GM12878 (cell line): ENCODE results near the gene NOL3. TPM values are rescaled to one million over a fixed set of nuclear protein-coding genes. Genes with fewer than 3 reads are reported as not detected.

Experiments used
- ATAC-seq: fragments of 200-7000 bp; cut with Tn5 transposase; 3 replicates; pipeline ENCODE4 v1.9.1; 2020; ENCODE audit warnings: mild to moderate bottlenecking, moderate library complexity
- BruUV-seq: library from RNA; stranded (reverse); fragments of 400-500 nt; replicated peaks from 2 replicates; lab custom pipeline; 2021; lab: Mats Ljungman, UMichigan
- CTCF ChIA-PET: fragments of 300-600 bp; sonication (Branson Sonifier 250); formaldehyde crosslinking; extraction: SDS; loops from one replicate; lab custom pipeline; 2021; ENCODE audit warnings: inconsistent platforms; lab: Yijun Ruan, JAX
- POLR2A ChIA-PET: fragments of 350-600 bp; formaldehyde crosslinking; extraction: SDS; loops from one replicate; lab custom pipeline; 2021; ENCODE audit warnings: inconsistent platforms; lab: Charles Lee
- RAD21 ChIA-PET: fragments of 300-600 bp; sonication (Branson Sonifier 250); formaldehyde crosslinking; loops from one replicate; lab custom pipeline; 2023; ENCODE audit warnings: antibody characterized with exemption; ENCODE audit not compliant: unreplicated experiment; lab: Charles Lee
- SMC1A ChIA-PET: fragments of 300-600 bp; sonication (Branson Sonifier 250); formaldehyde crosslinking; loops from one replicate; lab custom pipeline; 2023; ENCODE audit not compliant: unreplicated experiment, uncharacterized antibody; lab: Charles Lee
- DNase-seq: peaks from one replicate; pipeline ENCODE4 v3.0.0-alpha.2; 2011; ENCODE audit warnings: low read depth, low spot score
- FAIRE-seq: peaks from 3 replicates; lab custom pipeline; 2011; peaks lifted over from hg19 to GRCh38; lab: Jason Lieb, UNC
- H2AFZ ChIP-seq: 2 replicates; pipeline ENCODE4 v1.6.0; 2011; ENCODE audit warnings: low read depth, low read length, control low read depth; ENCODE audit not compliant: control insufficient read depth
- H3K27ac ChIP-seq: 2 replicates; pipeline ENCODE4 v1.5.1; 2011; ENCODE audit warnings: control low read depth; ENCODE audit not compliant: control insufficient read depth, insufficient read depth
- H3K27me3 ChIP-seq, 2 experiments: replicated peaks in 1 of 2; 2 replicates each; pipeline versions ENCODE4 v1.6.0 to v1.6.1; 2011; ENCODE audit warnings: low read length in 1 of 2; ENCODE audit not compliant: control insufficient read depth in 2 of 2, insufficient read depth in 2 of 2
- H3K36me3 ChIP-seq, 2 experiments: 2 replicates each; pipeline ENCODE4 v1.5.1; 2011; ENCODE audit warnings: low read length in 1 of 2; ENCODE audit not compliant: control insufficient read depth in 2 of 2, insufficient read depth in 2 of 2
- H3K4me1 ChIP-seq: 2 replicates; pipeline ENCODE4 v1.6.1; 2011; ENCODE audit warnings: mild to moderate bottlenecking, low read length, moderate library complexity, mixed read lengths; ENCODE audit not compliant: control insufficient read depth, insufficient read depth
- H3K4me2 ChIP-seq: 2 replicates; pipeline ENCODE4 v1.6.0; 2011; ENCODE audit warnings: control low read depth; ENCODE audit not compliant: control insufficient read depth, insufficient read depth
- H3K4me3 ChIP-seq: fragments of 200-600 bp; sonication (generic); 2 replicates; pipeline ENCODE4 v1.5.1; 2016
- H3K79me2 ChIP-seq: 2 replicates; pipeline ENCODE4 v1.6.0; 2011; ENCODE audit warnings: low read length; ENCODE audit not compliant: control insufficient read depth, insufficient read depth
- H3K9ac ChIP-seq: 2 replicates; pipeline ENCODE4 v1.8.0; 2011; ENCODE audit warnings: low read length, control low read depth, mixed read lengths; ENCODE audit not compliant: control insufficient read depth, insufficient read depth
- H3K9me3 ChIP-seq: replicated peaks from 3 replicates; pipeline ENCODE4 v1.5.1; 2011; ENCODE audit warnings: mild to moderate bottlenecking, low read length; ENCODE audit not compliant: control insufficient read depth, insufficient read depth
- H4K20me1 ChIP-seq: 2 replicates; pipeline ENCODE4 v1.6.0; 2011; ENCODE audit not compliant: control insufficient read depth, insufficient read depth
- ETV6 ChIP-seq, 2 experiments: fragments of 450-650 bp in 1 of 2; IDR thresholded peaks in 1 of 2; conservative IDR thresholded peaks in 1 of 2; 2 replicates each; pipeline ENCODE4 v1.6.1; 2014; ENCODE audit warnings: antibody characterized with exemption in 1 of 2, borderline replicate concordance in 1 of 2, low read depth in 1 of 2, mild to moderate bottlenecking in 1 of 2, moderate library complexity in 1 of 2
- EZH2 ChIP-seq: IDR thresholded peaks from 2 replicates; pipeline ENCODE4 v1.6.1; 2012; ENCODE audit warnings: low read depth, mild to moderate bottlenecking, control low read depth, inconsistent platforms, low read length, borderline replicate concordance; ENCODE audit not compliant: control insufficient read depth
- HSF1 ChIP-seq: fragments of 150-350 bp; IDR thresholded peaks from 2 replicates; pipeline ENCODE4 v1.6.1; 2014; ENCODE audit warnings: mild to moderate bottlenecking, low read depth, low read length
- POLR2A ChIP-seq: IDR thresholded peaks from 2 replicates; pipeline ENCODE4 v1.6.1; 2011; ENCODE audit warnings: low read depth, mild to moderate bottlenecking, low read length
- POLR2AphosphoS2 ChIP-seq: IDR thresholded peaks from 2 replicates; pipeline ENCODE4 v1.6.1; 2011; ENCODE audit warnings: low read depth, mild to moderate bottlenecking, low read length, improper control_type of control experiment, moderate library complexity
- RELB ChIP-seq: fragments of 450-650 bp; IDR thresholded peaks from 2 replicates; pipeline ENCODE4 v1.6.1; 2017; ENCODE audit warnings: low read depth, mild to moderate bottlenecking, moderate library complexity
- REST ChIP-seq: IDR thresholded peaks from 2 replicates; pipeline ENCODE4 v1.6.1; 2012; ENCODE audit warnings: mild to moderate bottlenecking, low read depth, low read length
- YBX1 ChIP-seq: fragments of 450-650 bp; IDR thresholded peaks from 2 replicates; pipeline ENCODE4 v1.6.1; 2016; ENCODE audit warnings: antibody characterized with exemption
- WGBS: methylation state at CpG from one replicate; pipeline ENCODE4 v1.1.6; 2016; ENCODE audit warnings: low lambda C conversion rate; ENCODE audit not compliant: insufficient replicate concordance, insufficient coverage; ENCODE audit errors: missing lambda C conversion rate; 5-methylcytosine and 5-hydroxymethylcytosine counted together
- in situ Hi-C: fragments of 300-500 bp; cut with MboI; formaldehyde crosslinking; loops from 9 replicates; pipeline ENCODE4 v1.14.3; 2018; ENCODE audit warnings: mixed read lengths
- intact Hi-C: fragments of 100-400 bp; cut with micrococcal nuclease; formaldehyde crosslinking; loops from one replicate; pipeline ENCODE4 v1.14.2; 2022; ENCODE audit not compliant: unreplicated experiment
- polyA plus RNA-seq, 11 experiments: library from polyadenylated mRNA; depleted of rRNA in 4 of 11; unstranded in 6 of 11; stranded (reverse) in 5 of 11; fragments of >200 nt; fragmentation: Nextera tagmentation in 4 of 11; fragmentation: Illumina TruSeq in 1 of 11; extraction: Ambion mirVana in 4 of 11; extraction: Trizol in 1 of 11; gene quantifications; 1 replicate in 1 of 11; 2 replicates in 10 of 11; pipeline versions ENCODE4 v1.2.1 to v1.2.3, GENCODE V29; 2011 to 2016; ENCODE audit warnings: inconsistent platforms in 2 of 11, missing spikeins in 2 of 11, low read depth in 1 of 11
- total RNA-seq, 4 experiments: library from RNA; depleted of rRNA in 3 of 4; stranded (reverse); fragments of >200 nt in 3 of 4; fragmentation: Illumina TruSeq in 1 of 4; extraction: Trizol in 1 of 4; gene quantifications; 2 replicates each; pipeline versions ENCODE4 v1.2.1 to v1.2.3, GENCODE V29; 2013 to 2021

The NOL3 gene
- total and polyA plus RNA-seq, 10 of the 15 experiments (the other 5 are each of a cell fraction or from before 2014, with no cell fraction given), result 0.31 to 18.4 (median 2.7) TPM

- no peak for TF ChIP-seq REST
Observed at GRCh38 chr16:67202956-67203493, 32.7 kb downstream of the NOL3 start (continued).

GRCh38 chr16:67204076-67204475, 33.7 kb downstream of the NOL3 start:
- SMC1A ChIA-PET, result no interaction called here
- CTCF ChIA-PET, result no interaction called here
- H3K36me3 ChIP-seq, result peaks cover 8 to 29% of the 10 kb centered on the region in 2 experiments; a peak in 3 of 4 replicates
- H3K4me1 ChIP-seq, result no peaks in the 10 kb centered on the region
- FAIRE-seq (no peak), ATAC-seq (no peak), DNase-seq (no peak)
- in situ Hi-C loops (no loop called here), intact Hi-C loops (no loop called here)
- H3K27ac ChIP-seq, result no peak overlapping the region
- H2AFZ ChIP-seq, result no peak overlapping the region
- no peak overlapping the region for H3K4me2 ChIP-seq
- H3K9ac ChIP-seq, result no peak overlapping the region
- no peaks in the 10 kb centered on the region for H3K9me3 ChIP-seq
- POLR2A ChIA-PET, result no interaction called here
- no peak overlapping the region for H3K4me3 ChIP-seq
- RAD21 ChIA-PET, result no interaction called here
- WGBS, result 63% methylated on average over 4 of the region's 4 CpGs
- no peaks in the 10 kb centered on the region for H3K27me3 ChIP-seq
- H4K20me1 ChIP-seq, result no peaks in the 10 kb centered on the region
- BruUV-seq, result no TSS peak
- no peaks in the 10 kb centered on the region for H3K79me2 ChIP-seq
- TF ChIP-seq POLR2A, result no peak
- no peak for TF ChIP-seq ETV6 (conservative IDR thresholded peaks at IDR 0.05 in 1 of 2, IDR thresholded peaks at IDR 0.05 in 1 of 2; ENCODE audit: borderline replicate concordance in 1 of 2, low read depth in 1 of 2)
- no peak for TF ChIP-seq POLR2AphosphoS2
- no peak for TF ChIP-seq HSF1
- no peak for TF ChIP-seq RELB
- TF ChIP-seq EZH2, result no peak
- TF ChIP-seq REST, result no peak
- no peak for TF ChIP-seq YBX1
